HG03060 (cell line): ENCODE data around the gene VPS18.

ENCODE experiments used
- ATAC-seq: cut with Tn5 transposase; IDR thresholded peaks from one replicate; pipeline ENCODE4 v1.9.1; 2021; ENCODE audit warnings: low read depth, moderate number of reproducible peaks; ENCODE audit not compliant: unreplicated experiment

VPS18 gene

GRCh38 chr15:40952301-40952900 is 58.2 kb downstream of the VPS18 start:
- ATAC-seq: no peak

- ATAC-seq: peak; percentile 76
Measured at GRCh38 chr15:40952901-40953712, 58.9 kb downstream of the VPS18 start, which contains the start of gene CHAC1. Gene CHAC1, plus strand, starts transcription at chr15:40953471. Its CDS starts 113 bp downstream, at chr15:40953584.
